ENCODE measurements around the gene KRT10. TPM values are rescaled to one million over a fixed set of nuclear protein-coding genes. Genes with fewer than 3 reads are reported as not detected.

KRT10 gene
- total RNA-seq, 2 experiments from 2014 or later: 32.2 to 37.1 TPM

- peaks cover 46% of the 10 kb centered on the region for H3K27me3 Mint-ChIP-seq
- H3K9me3 Mint-ChIP-seq: no peaks in the 10 kb centered on the region
- ChIA-PET POLR2A (no interaction called here), CTCF (no interaction called here)
- Histone ChIP-seq H3K4me1 (ENCODE audit: insufficient read depth, low read length) (no peaks in the 10 kb centered on the region), H3K27me3 (ENCODE audit: control insufficient read depth in 1 of 2, insufficient read depth in 2 of 2, low read length in 2 of 2) (peaks cover 24 to 28% of the 10 kb centered on the region in 2 experiments), H3K36me3 (ENCODE audit: insufficient read depth, low read length) (no peaks in the 10 kb centered on the region), H3K27ac (ENCODE audit: low read depth in 1 of 2, low read length in 2 of 2) (no peak within 1 kb of the TSS), H3K4me3 (ENCODE audit: low read length) (no peak within 1 kb of the TSS), H3K9me3 (ENCODE audit: control insufficient read depth in 1 of 2, insufficient read depth in 1 of 2, low read length in 2 of 2) (peaks cover 0 to 5% of the 10 kb centered on the region in 2 experiments)
- no peaks in the 10 kb centered on the region for H3K4me1 Mint-ChIP-seq (ENCODE audit: low read depth)
- H3K27ac Mint-ChIP-seq: no peak within 1 kb of the TSS
- no peaks in the 10 kb centered on the region for H3K36me3 Mint-ChIP-seq (ENCODE audit: low read depth)
- no peak for TF ChIP-seq CTCF (IDR thresholded peaks at IDR 0.05)
- DNase-seq (no peak), ATAC-seq (ENCODE audit: poor library complexity) (no peak)
- no peak within 1 kb of the TSS for H3K4me3 Mint-ChIP-seq
- intact Hi-C loops (cut with DNase I, micrococcal nuclease): no loop called here
Observed at GRCh38 chr17:40782450-40782849, 40.0 kb downstream of the KRT10 start, which contains the start of gene KRT27. KRT27 (minus strand) TSS chr17:40782550; CDS start chr17:40782493, 57 bp downstream.

GRCh38 chr17:40779181-40779909 lies 43.1 kb downstream of the KRT10 start:
- peak in 8 of 14 experiments; percentile 1 to 45 (median 20) for DNase-seq
- Histone ChIP-seq H3K4me3 (ENCODE audit: low read length) (peak overlapping the region; percentile 31), H3K36me3 (ENCODE audit: insufficient read depth, low read length) (no peaks in the 10 kb centered on the region), H3K27me3 (ENCODE audit: control insufficient read depth in 1 of 2, insufficient read depth in 2 of 2, low read length in 2 of 2) (peaks cover 34 to 45% of the 10 kb centered on the region in 2 experiments), H3K4me1 (ENCODE audit: insufficient read depth, low read length) (no peaks in the 10 kb centered on the region), H3K9me3 (ENCODE audit: control insufficient read depth in 1 of 2, insufficient read depth in 1 of 2, low read length in 2 of 2) (peaks cover 0 to 5% of the 10 kb centered on the region in 2 experiments), H3K27ac (ENCODE audit: low read depth in 1 of 2, low read length in 2 of 2) (no peak overlapping the region)
- Mint-ChIP-seq H3K27me3 (peaks cover 68% of the 10 kb centered on the region), H3K4me3 (peak overlapping the region; percentile 66), H3K9me3 (no peaks in the 10 kb centered on the region), H3K36me3 (ENCODE audit: low read depth) (no peaks in the 10 kb centered on the region), H3K4me1 (ENCODE audit: low read depth) (no peaks in the 10 kb centered on the region), H3K27ac (no peak overlapping the region)
- CTCF ChIA-PET: interaction anchor here (1.3 kb wide), 1 partner anchor 28 kb away, joined by 3 read pairs; no protein-coding TSS in a partner anchor
- no peak for TF ChIP-seq CTCF (IDR thresholded peaks at IDR 0.05)
- intact Hi-C loops (cut with DNase I, micrococcal nuclease): no loop called here
- ATAC-seq (ENCODE audit: poor library complexity): peak; percentile 76
- POLR2A ChIA-PET: no interaction called here

- Histone ChIP-seq H3K4me1 (ENCODE audit: insufficient read depth, low read length) (no peaks in the 10 kb centered on the region), H3K27ac (ENCODE audit: low read depth in 1 of 2, low read length in 2 of 2) (no peak overlapping the region), H3K4me3 (ENCODE audit: low read length) (no peak overlapping the region), H3K9me3 (ENCODE audit: control insufficient read depth in 1 of 2, insufficient read depth in 1 of 2, low read length in 2 of 2) (peaks cover 0 to 5% of the 10 kb centered on the region in 2 experiments), H3K27me3 (ENCODE audit: control insufficient read depth in 1 of 2, insufficient read depth in 2 of 2, low read length in 2 of 2) (peaks cover 34 to 45% of the 10 kb centered on the region in 2 experiments), H3K36me3 (ENCODE audit: insufficient read depth, low read length) (no peaks in the 10 kb centered on the region)
- CTCF ChIA-PET: no interaction called here
- H3K27ac Mint-ChIP-seq: no peak overlapping the region
- H3K4me3 Mint-ChIP-seq: no peak overlapping the region
- no peak for DNase-seq
- ATAC-seq (ENCODE audit: poor library complexity): no peak
- peaks cover 73% of the 10 kb centered on the region for H3K27me3 Mint-ChIP-seq
- H3K4me1 Mint-ChIP-seq (ENCODE audit: low read depth): no peaks in the 10 kb centered on the region
- no peaks in the 10 kb centered on the region for H3K36me3 Mint-ChIP-seq (ENCODE audit: low read depth)
- no peak for TF ChIP-seq CTCF (IDR thresholded peaks at IDR 0.05)
- H3K9me3 Mint-ChIP-seq: no peaks in the 10 kb centered on the region
- intact Hi-C loops (cut with DNase I, micrococcal nuclease): no loop called here
- POLR2A ChIA-PET: no interaction called here
Observed at GRCh38 chr17:40778461-40778860, 44.0 kb downstream of the KRT10 start.
